Hepatocyte (in vitro differentiated cells): ENCODE results near the gene DNAJA4.

Experiments used
- CTCF ChIP-seq: fragments of 200-600 bp; sonication (generic); IDR thresholded peaks from 2 replicates; pipeline ENCODE4 v1.5.1; 2016; ENCODE audit warnings: antibody characterized with exemption, mild to moderate bottlenecking; ENCODE audit not compliant: poor library complexity
- EZH2phosphoT487 ChIP-seq: fragments of 200-600 bp; sonication (generic); IDR thresholded peaks from one replicate; pipeline ENCODE4 v1.6.1; 2018; ENCODE audit warnings: antibody characterized with exemption, mild to moderate bottlenecking, low read depth, moderate library complexity; ENCODE audit not compliant: unreplicated experiment, severe bottlenecking

DNA sequence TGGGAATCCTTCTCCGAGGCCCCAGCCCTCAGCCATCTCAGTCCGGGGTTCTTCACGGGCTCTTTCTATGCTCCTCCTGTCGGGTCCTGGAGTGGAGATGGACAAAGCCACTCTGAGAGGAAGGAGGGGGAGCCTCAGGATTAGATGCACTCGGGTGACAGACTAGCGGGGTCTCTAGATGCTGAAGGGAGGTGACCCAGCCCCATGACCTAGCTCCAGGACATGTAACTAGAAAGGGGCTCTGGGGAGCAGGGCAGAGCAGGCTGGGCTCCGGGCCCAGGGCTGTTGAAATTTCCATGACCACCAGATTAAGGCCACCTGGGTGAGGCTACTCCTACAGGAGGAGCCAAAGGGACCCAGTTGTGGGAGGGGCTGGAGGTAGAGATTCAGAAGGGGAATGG, 49.8 kb downstream of the DNAJA4 start:
- no peak for TF ChIP-seq CTCF
- no peak for TF ChIP-seq EZH2phosphoT487
